Liver (tissue), 9 donors: ENCODE data around the gene LRRFIP2. TPM values are rescaled to one million over a fixed set of nuclear protein-coding genes. Genes with fewer than 3 reads are reported as not detected.

Experiments
- DNase-seq: peaks from one replicate; pipeline ENCODE4 v3.0.0-alpha.2; 2017; ENCODE audit warnings: low spot score
- H3K27ac ChIP-seq, 2 donors: one replicate each; pipeline ENCODE4 v1.7.0; 2013; ENCODE audit warnings: inconsistent platforms in 2 of 2, low read length in 2 of 2, control low read depth in 1 of 2, low read depth in 1 of 2, mild to moderate bottlenecking in 1 of 2
- H3K27me3 ChIP-seq, 4 donors: one replicate each; pipeline versions ENCODE4 v1.6.1 to v1.7.0; 2013; ENCODE audit warnings: low read length in 3 of 4, inconsistent platforms in 1 of 4, mild to moderate bottlenecking in 1 of 4, moderate library complexity in 1 of 4; ENCODE audit not compliant: control insufficient read depth in 4 of 4, insufficient read depth in 4 of 4
- H3K36me3 ChIP-seq, 4 donors: one replicate each; pipeline versions ENCODE4 v1.6.1 to v1.7.0; 2013; ENCODE audit warnings: low read length in 3 of 4, mild to moderate bottlenecking in 3 of 4, low read depth in 1 of 4, moderate library complexity in 1 of 4; ENCODE audit not compliant: control insufficient read depth in 4 of 4, insufficient read depth in 3 of 4
- H3K4me1 ChIP-seq, 4 donors: one replicate each; pipeline versions ENCODE4 v1.6.1 to v1.7.0; 2013; ENCODE audit warnings: low read length in 3 of 4, mild to moderate bottlenecking in 3 of 4, moderate library complexity in 1 of 4; ENCODE audit not compliant: control insufficient read depth in 4 of 4, insufficient read depth in 4 of 4
- H3K4me3 ChIP-seq, 3 donors: one replicate each; pipeline versions ENCODE4 v1.6.1 to v1.7.0; 2013; ENCODE audit warnings: low read length in 3 of 3, control low read depth in 1 of 3, low read depth in 1 of 3, mild to moderate bottlenecking in 1 of 3
- H3K9ac ChIP-seq, 2 donors: one replicate each; pipeline ENCODE4 v1.7.0; 2013; ENCODE audit warnings: low read length in 2 of 2, mild to moderate bottlenecking in 2 of 2, moderate library complexity in 2 of 2, control low read depth in 1 of 2, low read depth in 1 of 2
- H3K9me3 ChIP-seq, 4 donors: one replicate each; pipeline versions ENCODE4 v1.6.1 to v1.7.0; 2013; ENCODE audit warnings: low read length in 3 of 4; ENCODE audit not compliant: control insufficient read depth in 4 of 4
- ATF3 ChIP-seq: IDR thresholded peaks from 2 replicates; pipeline ENCODE4 v1.6.1; 2016; ENCODE audit warnings: antibody characterized with exemption
- EGR1 ChIP-seq, 2 donors: IDR thresholded peaks; 2 replicates each; pipeline ENCODE4 v1.6.1; 2016 to 2018; ENCODE audit warnings: antibody characterized with exemption in 2 of 2, low read depth in 2 of 2
- FOXA1 ChIP-seq: IDR thresholded peaks from 2 replicates; pipeline ENCODE4 v1.6.1; 2016; ENCODE audit warnings: antibody characterized with exemption
- FOXA2 ChIP-seq: IDR thresholded peaks from 2 replicates; pipeline ENCODE4 v1.6.1; 2016; ENCODE audit warnings: antibody characterized with exemption
- GABPA ChIP-seq, 2 donors: IDR thresholded peaks in 1 of 2; conservative IDR thresholded peaks in 1 of 2; 2 replicates each; pipeline ENCODE4 v1.6.1; 2016; ENCODE audit warnings: antibody characterized with exemption in 2 of 2, mild to moderate bottlenecking in 1 of 2, moderate library complexity in 1 of 2
- HNF4A ChIP-seq, 2 donors: conservative IDR thresholded peaks; 2 replicates each; pipeline ENCODE4 v1.6.1; 2016; ENCODE audit warnings: antibody characterized with exemption in 2 of 2, mild to moderate bottlenecking in 2 of 2
- HNF4G ChIP-seq: IDR thresholded peaks from 2 replicates; pipeline ENCODE4 v1.6.1; 2016; ENCODE audit warnings: antibody characterized with exemption
- JUND ChIP-seq, 2 donors: IDR thresholded peaks; 2 replicates each; pipeline ENCODE4 v1.6.1; 2016; ENCODE audit warnings: antibody characterized with exemption in 2 of 2
- MAX ChIP-seq: IDR thresholded peaks from 2 replicates; pipeline ENCODE4 v1.6.1; 2016; ENCODE audit warnings: antibody characterized with exemption
- NR2F2 ChIP-seq: IDR thresholded peaks from 2 replicates; pipeline ENCODE4 v1.6.1; 2016; ENCODE audit warnings: antibody characterized with exemption
- RAD21 ChIP-seq, 2 donors: IDR thresholded peaks; 2 replicates each; pipeline ENCODE4 v1.6.1; 2016; ENCODE audit warnings: antibody characterized with exemption in 2 of 2, mild to moderate bottlenecking in 2 of 2
- REST ChIP-seq: IDR thresholded peaks from 2 replicates; pipeline ENCODE4 v1.6.1; 2016; ENCODE audit warnings: antibody characterized with exemption, mild to moderate bottlenecking
- RXRA ChIP-seq, 2 donors: IDR thresholded peaks; 2 replicates each; pipeline ENCODE4 v1.6.1; 2017 to 2018; ENCODE audit warnings: antibody characterized with exemption in 2 of 2, mild to moderate bottlenecking in 1 of 2
- SP1 ChIP-seq: IDR thresholded peaks from 2 replicates; pipeline ENCODE4 v1.6.1; 2018; ENCODE audit warnings: antibody characterized with exemption, mild to moderate bottlenecking
- TAF1 ChIP-seq: conservative IDR thresholded peaks from 2 replicates; pipeline ENCODE4 v1.6.1; 2016; ENCODE audit warnings: antibody characterized with exemption, mild to moderate bottlenecking
- YY1 ChIP-seq: IDR thresholded peaks from 2 replicates; pipeline ENCODE4 v1.6.1; 2016; ENCODE audit warnings: antibody characterized with exemption, mild to moderate bottlenecking
- WGBS: extraction: QIAGEN DNeasy Blood & Tissue Kit; methylation state at CpG from one replicate; pipeline ENCODE4 v1.1.7; 2013; 5-methylcytosine and 5-hydroxymethylcytosine counted together
- polyA plus RNA-seq, 2 donors: library from polyadenylated mRNA; stranded (reverse) in 1 of 2; unstranded in 1 of 2; fragments of 200-250 nt in 1 of 2; fragments of >200 nt in 1 of 2; fragmentation: Nextera tagmentation in 1 of 2; extraction: Ambion mirVana in 1 of 2; gene quantifications; one replicate each; pipeline versions ENCODE4 v1.2.1 to v1.2.3, GENCODE V29; 2013 to 2015
- total RNA-seq, 2 donors: library from RNA; depleted of rRNA; stranded (reverse); fragments of >200 nt; gene quantifications; one replicate each; pipeline ENCODE4 v1.2.3, GENCODE V29; 2014
- TF ChIP-seq, protein P1 (sequence below): IDR thresholded peaks from 2 replicates; pipeline ENCODE4 v1.6.1; 2016; ENCODE audit warnings: antibody characterized with exemption
- donor health status: healthy.
- donor health status: healthy.
- donor health status: healthy.
- donor health status: healthy.
- donor health status: healthy.

Gene LRRFIP2
- total and polyA plus RNA-seq, 4 donors: 22.6 to 56.9 (median 39.8) TPM

DNA sequence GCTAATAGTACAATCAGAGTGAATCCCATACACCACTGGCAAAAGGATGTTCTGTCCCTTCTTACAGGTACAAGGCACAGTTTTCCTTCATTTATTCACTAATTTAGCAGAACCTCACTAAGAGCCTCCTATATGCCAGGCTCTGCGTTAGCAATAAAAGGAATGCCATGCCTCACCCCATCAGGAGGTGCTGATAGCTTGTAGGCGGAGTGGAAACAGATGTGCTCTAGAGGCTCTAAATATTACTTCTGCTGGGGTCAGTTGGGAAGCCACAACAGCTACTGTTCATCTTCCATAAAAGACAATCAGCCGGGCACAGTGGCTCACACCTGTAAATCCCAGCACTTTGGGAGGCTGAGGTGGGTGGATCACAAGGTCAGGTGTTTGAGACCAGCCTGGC, 156.7 kb downstream of the LRRFIP2 start (continued):
- TF ChIP-seq EGR1 (IDR thresholded peaks at IDR 0.05; ENCODE audit: low read depth in 2 of 2): no peak

GRCh38 chr3:37016903-37017302, 157.5 kb downstream of the LRRFIP2 start:
- Histone ChIP-seq H3K36me3 (peaks cover 7 to 59% (median 52%) of the 10 kb centered on the region in 4 donors), H3K9ac (no peak overlapping the region), H3K4me3 (no peak overlapping the region), H3K4me1 (peaks cover 0 to 8% (median 2%) of the 10 kb centered on the region in 4 donors), H3K27ac (no peak overlapping the region), H3K9me3 (no peaks in the 10 kb centered on the region), H3K27me3 (no peaks in the 10 kb centered on the region)
- no peak for TF ChIP-seq NR2F2
- no peak for TF ChIP-seq TAF1
- TF ChIP-seq ATF3: no peak
- no peak for TF ChIP-seq EGR1 (IDR thresholded peaks at IDR 0.05; ENCODE audit: low read depth in 2 of 2)
- no peak for TF ChIP-seq YY1
- TF ChIP-seq RXRA (IDR thresholded peaks at IDR 0.05): no peak
- TF ChIP-seq HNF4G: no peak
- TF ChIP-seq GABPA (IDR thresholded peaks at IDR 0.05 in 1 of 2, conservative IDR thresholded peaks at IDR 0.05 in 1 of 2): no peak
- DNase-seq: no peak
- 97% methylated on average over 8 of the region's 8 CpGs for WGBS

DNA sequence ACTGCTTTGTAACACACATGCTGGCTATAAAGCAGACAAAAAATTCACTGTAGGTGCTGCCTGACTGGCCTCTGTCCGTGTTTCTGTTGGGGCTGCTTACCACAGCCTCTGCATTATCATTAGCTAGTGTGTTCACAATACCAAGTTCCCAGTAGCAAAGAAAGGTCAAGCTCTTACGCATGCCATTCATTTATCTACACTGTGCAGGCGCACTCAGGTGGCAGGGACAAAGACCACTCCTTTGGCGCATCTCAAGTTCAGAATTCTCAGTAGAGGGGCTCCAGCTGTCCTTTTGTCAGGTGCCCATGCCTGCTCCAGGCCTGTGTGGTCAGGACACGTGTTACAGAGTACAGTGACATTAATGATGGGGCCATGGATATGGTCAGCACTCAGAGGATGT, 158.7 kb downstream of the LRRFIP2 start:
- H3K36me3 ChIP-seq: peaks cover 9 to 55% (median 45%) of the 10 kb centered on the region in 4 donors

DNA sequence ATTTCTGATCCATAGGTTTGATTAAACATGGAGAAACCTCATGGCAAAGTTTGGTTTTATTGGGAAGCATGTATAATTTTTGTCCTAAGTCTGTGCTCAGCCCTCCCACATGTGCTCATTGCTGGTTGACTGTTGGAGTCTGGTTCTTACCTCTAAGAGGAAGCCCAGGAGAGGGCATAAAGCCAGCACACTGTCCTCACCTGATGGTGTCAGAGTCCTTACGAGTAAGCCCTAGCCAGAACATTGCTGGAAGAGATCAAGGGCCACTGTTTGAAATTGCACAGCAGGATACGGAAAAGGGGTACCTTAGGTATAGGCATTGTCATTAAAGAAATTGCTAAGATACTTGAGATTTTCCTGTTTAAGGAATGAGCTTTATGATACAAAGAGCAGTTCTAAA, 159.8 kb downstream of the LRRFIP2 start:
- Histone ChIP-seq H3K27me3 (no peaks in the 10 kb centered on the region), H3K36me3 (peaks cover 10 to 48% (median 37%) of the 10 kb centered on the region in 4 donors), H3K4me1 (peaks cover 0 to 8% (median 2%) of the 10 kb centered on the region in 4 donors), H3K9ac (no peak overlapping the region), H3K4me3 (no peak overlapping the region), H3K9me3 (no peaks in the 10 kb centered on the region), H3K27ac (no peak overlapping the region)
- WGBS: 53% methylated on average over 2 of the region's 2 CpGs
- no peak for DNase-seq
- peak; percentile 46 for TF ChIP-seq HNF4G
- no peak for TF ChIP-seq TAF1
- TF ChIP-seq NR2F2: no peak
- TF ChIP-seq HNF4A (conservative IDR thresholded peaks at IDR 0.05): peak; percentile 69 to 71
- TF ChIP-seq SP1: peak; percentile 22
- TF ChIP-seq RAD21 (IDR thresholded peaks at IDR 0.05): peak; percentile 25 to 49
- no peak for TF ChIP-seq JUND (IDR thresholded peaks at IDR 0.05)
- no peak for TF ChIP-seq REST
- TF ChIP-seq FOXA2: peak; percentile 4
- TF ChIP-seq, protein P1, sequence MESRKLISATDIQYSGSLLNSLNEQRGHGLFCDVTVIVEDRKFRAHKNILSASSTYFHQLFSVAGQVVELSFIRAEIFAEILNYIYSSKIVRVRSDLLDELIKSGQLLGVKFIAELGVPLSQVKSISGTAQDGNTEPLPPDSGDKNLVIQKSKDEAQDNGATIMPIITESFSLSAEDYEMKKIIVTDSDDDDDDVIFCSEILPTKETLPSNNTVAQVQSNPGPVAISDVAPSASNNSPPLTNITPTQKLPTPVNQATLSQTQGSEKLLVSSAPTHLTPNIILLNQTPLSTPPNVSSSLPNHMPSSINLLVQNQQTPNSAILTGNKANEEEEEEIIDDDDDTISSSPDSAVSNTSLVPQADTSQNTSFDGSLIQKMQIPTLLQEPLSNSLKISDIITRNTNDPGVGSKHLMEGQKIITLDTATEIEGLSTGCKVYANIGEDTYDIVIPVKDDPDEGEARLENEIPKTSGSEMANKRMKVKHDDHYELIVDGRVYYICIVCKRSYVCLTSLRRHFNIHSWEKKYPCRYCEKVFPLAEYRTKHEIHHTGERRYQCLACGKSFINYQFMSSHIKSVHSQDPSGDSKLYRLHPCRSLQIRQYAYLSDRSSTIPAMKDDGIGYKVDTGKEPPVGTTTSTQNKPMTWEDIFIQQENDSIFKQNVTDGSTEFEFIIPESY: no peak
- TF ChIP-seq FOXA1: no peak

More for the DNA sequence above, 158.7 kb downstream of the LRRFIP2 start:
- WGBS: 94% methylated on average over 5 of the region's 5 CpGs
- H3K9ac ChIP-seq: no peak overlapping the region
- DNase-seq: no peak
- H3K9me3 ChIP-seq: no peaks in the 10 kb centered on the region
- TF ChIP-seq MAX (no peak), GABPA (IDR thresholded peaks at IDR 0.05 in 1 of 2, conservative IDR thresholded peaks at IDR 0.05 in 1 of 2) (no peak), NR2F2 (no peak), EGR1 (IDR thresholded peaks at IDR 0.05; ENCODE audit: low read depth in 2 of 2) (no peak), SP1 (no peak)
- TF ChIP-seq, protein P1: no peak
- no peaks in the 10 kb centered on the region for H3K27me3 ChIP-seq
- no peak overlapping the region for H3K27ac ChIP-seq
- peaks cover 0 to 8% (median 2%) of the 10 kb centered on the region in 4 donors for H3K4me1 ChIP-seq
- no peak overlapping the region for H3K4me3 ChIP-seq
